GM20431 (cell line): ENCODE results near the gene DBI.

ENCODE experiments used
- in situ Hi-C: fragments of 300-500 bp; cut with MseI, MboI; formaldehyde crosslinking; loops from one replicate; pipeline ENCODE4 v1.15.0; 2020; ENCODE audit warnings: low sequenced_read_pairs; ENCODE audit not compliant: unreplicated experiment

The DBI gene

DNA sequence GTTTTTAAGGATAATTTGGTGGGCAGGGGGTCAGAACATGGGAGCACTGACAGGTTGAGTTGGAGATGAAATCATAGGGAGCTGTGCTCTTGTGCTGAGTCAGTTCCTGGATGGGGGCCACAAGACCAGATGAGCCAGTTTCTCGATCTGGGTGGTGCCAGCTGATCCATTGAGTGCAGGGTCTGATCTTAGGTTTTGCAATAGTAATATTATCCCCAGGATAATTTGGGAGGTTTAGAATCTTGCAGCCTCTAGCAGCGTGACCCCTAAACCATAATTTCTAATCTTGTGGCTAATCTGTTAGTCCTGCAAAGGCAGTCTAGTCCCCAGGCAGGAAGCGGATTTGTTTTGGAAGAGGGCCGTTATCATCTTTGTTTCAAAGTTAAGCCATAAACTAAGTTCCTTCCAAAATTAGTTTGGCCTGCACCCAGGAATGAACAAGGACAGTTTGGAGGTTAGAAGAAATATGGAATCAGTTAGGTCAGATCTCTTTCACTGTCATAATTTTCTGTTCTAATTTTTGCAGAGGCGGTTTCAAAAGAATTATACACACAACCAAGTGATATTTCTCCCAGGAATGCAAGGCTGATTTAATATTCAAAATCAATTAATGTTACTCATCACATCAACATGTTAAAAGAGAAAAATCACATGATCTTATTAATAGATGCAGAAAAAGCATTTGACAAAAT, 23.0 kb downstream of the DBI start:
- in situ Hi-C loops: no loop called here

GRCh38 chr2:119393971-119394748, 27.4 kb downstream of the DBI start:
- in situ Hi-C loops: no loop called here

DNA sequence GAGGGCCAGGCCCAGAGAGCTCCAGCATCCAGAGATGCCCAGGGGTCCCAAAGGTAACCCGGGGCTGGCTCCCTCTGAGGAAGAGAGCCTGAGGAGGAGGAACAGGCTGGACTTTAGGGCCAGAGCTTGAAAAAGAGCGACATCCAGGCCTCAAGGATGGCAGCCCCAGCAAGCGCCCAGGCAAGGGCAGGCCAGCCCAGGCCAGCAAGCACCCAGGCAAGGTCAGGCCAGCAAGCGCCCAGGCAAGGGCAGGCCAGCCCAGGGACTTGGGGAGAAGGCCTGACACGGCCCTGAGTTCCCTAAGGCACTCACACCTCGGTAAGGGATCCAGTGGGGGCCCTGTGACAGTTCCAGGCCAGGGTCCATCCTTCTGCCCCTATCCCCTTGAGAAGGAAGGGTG, 30.4 kb downstream of the DBI start:
- in situ Hi-C loops: no loop called here

GRCh38 chr2:119402106-119402505, 35.3 kb downstream of the DBI start:
- in situ Hi-C loops: loop anchor here (10.0 to 25.0 kb wide), 2 partner anchors 73 to 260 kb away; no protein-coding TSS in a partner anchor

- in situ Hi-C loops: loop anchor here (10.0 to 25.0 kb wide), 2 partner anchors 72 to 259 kb away; no protein-coding TSS in a partner anchor
These were observed 36.1 kb downstream of the DBI start for GRCh38 chr2:119402645-119403560.

DNA sequence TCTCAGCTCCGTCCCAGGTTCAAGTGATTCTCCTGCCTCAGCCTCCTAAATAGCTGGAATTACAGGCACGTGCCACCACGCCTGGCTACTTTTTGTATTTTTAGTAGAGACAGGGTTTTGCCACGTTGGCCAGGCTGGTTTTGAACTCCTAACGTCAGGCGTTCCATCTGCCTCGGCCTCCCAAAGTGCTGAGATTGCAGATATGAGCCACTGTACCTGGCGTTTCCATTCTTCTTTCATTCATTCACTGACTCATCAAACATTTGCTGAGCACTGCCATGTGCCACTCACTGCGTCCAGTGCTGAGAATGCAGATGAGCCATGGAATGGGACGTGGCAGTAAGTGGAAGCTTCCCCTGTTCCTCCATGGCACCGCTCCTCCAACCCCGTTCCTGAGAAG, 36.8 kb downstream of the DBI start:
- in situ Hi-C loops: loop anchor here (10.0 to 25.0 kb wide), 2 partner anchors 71 to 259 kb away; no protein-coding TSS in a partner anchor

DNA sequence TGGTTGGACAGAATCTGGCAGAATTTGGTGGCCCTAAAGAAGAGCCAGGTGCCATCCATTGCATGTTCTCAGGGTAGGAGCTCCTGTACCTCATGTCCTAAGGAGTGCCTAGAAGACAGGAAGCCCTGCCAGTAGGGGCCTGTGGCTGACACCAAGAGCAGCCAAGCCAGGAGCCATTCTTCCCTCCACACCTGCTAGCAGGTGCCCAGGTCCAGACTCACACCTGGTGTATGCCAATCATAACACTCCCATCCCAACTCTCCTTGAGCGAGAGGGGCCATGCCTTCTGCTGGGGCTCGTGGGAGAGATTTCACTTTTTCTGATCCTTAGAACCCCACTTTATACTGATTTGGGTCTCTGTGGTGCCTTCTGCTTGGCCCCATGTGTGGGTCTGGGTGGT, 38.4 kb downstream of the DBI start:
- in situ Hi-C loops: loop anchor here (10.0 to 25.0 kb wide), 2 partner anchors 70 to 257 kb away; no protein-coding TSS in a partner anchor

DNA sequence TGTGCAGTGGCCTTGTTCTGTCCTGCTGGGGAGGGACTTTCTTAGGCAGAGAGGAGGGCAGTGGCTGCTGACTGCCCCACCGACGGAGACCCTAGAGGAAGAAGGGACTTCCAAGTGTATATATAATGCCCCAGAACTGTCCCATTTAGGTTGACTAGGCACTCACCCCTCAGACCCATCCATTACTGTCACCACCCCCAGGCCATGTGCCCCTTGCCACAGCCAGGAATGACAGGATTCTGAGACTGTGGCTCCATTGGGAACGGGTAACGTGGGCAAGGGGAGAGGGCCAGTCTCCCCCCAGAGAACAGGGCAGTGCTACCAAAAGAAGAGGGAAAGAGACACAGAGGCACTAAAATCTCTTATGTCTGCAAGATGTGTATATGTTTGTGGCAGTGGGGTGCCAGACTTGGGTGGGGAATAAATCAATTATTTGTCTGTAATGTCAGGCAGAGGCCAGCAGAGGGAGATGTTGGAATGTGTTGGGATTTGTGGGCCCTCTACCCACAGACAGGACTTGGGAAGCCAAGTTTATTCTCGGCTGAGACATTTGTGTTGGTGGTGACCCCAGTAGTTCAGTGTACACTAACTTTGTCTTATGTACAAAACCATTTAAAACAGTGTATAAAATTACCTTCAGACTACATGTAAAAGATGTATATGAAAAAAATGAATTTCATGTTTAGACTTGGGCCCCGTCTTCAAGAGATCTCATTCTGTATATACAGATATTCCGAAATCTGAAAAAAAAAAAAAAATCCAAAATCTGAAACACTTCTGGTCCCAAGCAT, 40.8 kb downstream of the DBI start:
- in situ Hi-C loops: loop anchor here (10.0 to 25.0 kb wide), 2 partner anchors 67 to 255 kb away; no protein-coding TSS in a partner anchor

DNA sequence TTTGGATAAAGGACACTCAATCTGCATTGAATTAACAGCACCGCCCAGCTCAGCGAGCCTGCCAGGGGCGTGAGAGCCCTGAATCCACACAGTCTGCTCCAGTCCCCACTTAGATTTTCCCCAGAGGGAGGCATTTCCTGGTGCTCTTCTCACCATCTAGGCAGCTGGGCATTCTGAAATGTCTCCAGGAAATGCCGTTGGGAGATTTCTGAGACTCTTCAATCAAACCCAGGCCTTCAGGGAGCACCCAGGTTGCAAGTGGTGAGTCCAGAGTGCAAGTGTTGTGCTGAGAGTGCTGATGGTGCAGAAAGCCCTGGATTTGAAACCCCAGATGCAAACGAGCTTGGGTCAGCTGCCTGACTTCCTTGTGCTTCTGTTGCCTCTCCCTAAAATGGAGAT, 41.4 kb downstream of the DBI start:
- in situ Hi-C loops: loop anchor here (10.0 to 25.0 kb wide), 2 partner anchors 67 to 254 kb away; no protein-coding TSS in a partner anchor

- in situ Hi-C loops: loop anchor here (10.0 to 25.0 kb wide), 2 partner anchors 65 to 253 kb away; no protein-coding TSS in a partner anchor
These were observed 42.7 kb downstream of the DBI start for GRCh38 chr2:119409506-119409905.

- in situ Hi-C loops: loop anchor here (25.0 kb wide), 1 partner anchor 247 kb away; no protein-coding TSS in a partner anchor
These were observed 48.1 kb downstream of the DBI start for GRCh38 chr2:119414894-119415293.

GRCh38 chr2:119415630-119416029, 48.9 kb downstream of the DBI start:
- in situ Hi-C loops: loop anchor here (25.0 kb wide), 1 partner anchor 247 kb away; no protein-coding TSS in a partner anchor

DNA sequence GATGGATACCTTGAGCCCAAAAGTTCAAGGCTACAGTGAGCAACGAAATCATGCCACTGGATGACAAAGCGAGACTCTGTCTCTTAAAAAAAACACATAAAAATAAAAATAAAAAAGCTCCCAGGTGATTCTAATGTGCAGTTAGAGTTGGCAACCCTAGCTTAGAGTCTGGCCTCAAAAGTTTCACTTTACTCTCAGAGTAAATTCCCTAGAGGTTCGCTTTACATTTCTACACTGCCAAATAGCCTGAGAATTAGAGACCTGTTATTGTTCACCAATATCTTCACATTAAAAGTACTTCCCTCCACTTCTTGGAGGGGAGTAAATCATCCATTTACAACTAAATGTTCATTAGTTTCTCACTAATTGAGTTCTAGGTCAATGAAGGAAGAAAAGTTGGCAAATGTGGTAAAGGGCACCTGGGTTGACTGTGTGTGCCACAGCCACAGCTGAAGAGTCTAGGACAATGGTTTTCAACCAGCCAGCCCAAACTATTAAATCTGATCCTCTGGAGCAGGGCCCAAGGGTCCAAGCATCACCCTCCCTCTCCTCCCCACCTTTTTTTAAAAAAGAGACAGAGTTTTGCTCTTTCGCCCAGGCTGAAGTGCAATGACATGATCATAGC, 49.6 kb downstream of the DBI start:
- in situ Hi-C loops: loop anchor here (25.0 kb wide), 1 partner anchor 246 kb away; no protein-coding TSS in a partner anchor

- in situ Hi-C loops: loop anchor here (25.0 kb wide), 1 partner anchor 244 kb away; no protein-coding TSS in a partner anchor
These were observed 51.1 kb downstream of the DBI start for GRCh38 chr2:119417908-119418307.

DNA sequence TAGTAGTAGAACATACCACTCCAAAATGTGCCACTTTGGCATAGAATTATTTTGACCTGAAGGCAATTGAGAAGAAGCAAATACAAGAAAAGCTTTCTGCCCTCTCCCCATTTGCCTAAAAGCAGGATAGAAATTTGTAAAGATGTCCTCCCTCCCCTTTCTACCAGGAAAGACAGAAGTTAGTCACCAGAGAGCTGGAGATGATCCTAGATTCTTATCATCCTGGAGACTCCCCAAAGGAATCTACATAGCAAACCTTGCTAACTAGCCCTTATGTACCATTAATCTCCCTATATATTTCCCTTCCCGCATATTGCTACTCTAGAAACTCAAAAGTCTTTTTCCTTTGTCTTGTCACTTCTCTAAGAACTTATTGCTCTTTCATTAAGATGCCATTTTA, 52.3 kb downstream of the DBI start:
- in situ Hi-C loops: loop anchor here (25.0 kb wide), 1 partner anchor 243 kb away; no protein-coding TSS in a partner anchor

- in situ Hi-C loops: loop anchor here (25.0 kb wide), 1 partner anchor 242 kb away; no protein-coding TSS in a partner anchor
These were observed 53.2 kb downstream of the DBI start for GRCh38 chr2:119419803-119420508.

DNA sequence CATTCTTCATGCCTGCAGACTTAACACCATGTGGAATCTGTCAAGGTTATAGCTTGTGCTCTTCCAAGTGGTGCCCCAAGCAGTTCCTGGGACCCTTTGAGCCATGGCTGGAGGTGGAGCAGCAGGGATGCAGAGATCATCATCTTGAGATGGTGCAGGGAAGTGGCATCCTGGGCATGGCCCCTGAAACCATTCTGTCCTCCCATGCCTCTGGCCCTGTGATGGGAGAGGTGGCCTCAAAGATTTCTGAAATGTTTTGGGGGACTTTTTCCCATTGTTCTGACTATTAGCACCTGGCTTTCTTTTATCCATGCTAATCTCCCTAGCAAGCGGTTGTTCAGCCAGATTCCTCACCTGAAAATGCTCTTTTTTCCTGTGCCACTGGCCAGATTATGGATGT, 54.5 kb downstream of the DBI start:
- in situ Hi-C loops: loop anchor here (25.0 kb wide), 1 partner anchor 241 kb away; no protein-coding TSS in a partner anchor

DNA sequence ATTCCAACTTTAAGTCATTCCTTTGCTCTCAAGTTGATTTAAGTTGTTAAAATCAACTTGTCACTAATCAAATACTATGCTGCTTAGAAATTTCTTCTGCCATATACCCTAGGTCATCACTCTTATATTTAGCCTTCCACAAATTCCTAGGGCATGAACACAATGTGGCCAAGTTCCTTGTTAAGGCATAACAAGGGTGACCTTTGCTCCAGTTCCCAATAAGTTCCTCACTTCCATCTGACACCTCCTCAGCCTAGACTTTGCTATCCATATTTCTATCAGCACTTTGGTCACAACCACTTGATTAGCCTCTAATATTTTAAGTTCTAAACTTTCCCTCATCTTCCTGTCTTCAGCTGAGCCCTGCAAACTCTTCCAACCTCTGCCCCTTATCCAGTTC, 55.0 kb downstream of the DBI start:
- in situ Hi-C loops: loop anchor here (25.0 kb wide), 1 partner anchor 241 kb away; no protein-coding TSS in a partner anchor
